A549 (cell line): Measurements from ENCODE around the gene BPIFB3. TPM values are rescaled to one million over a fixed set of nuclear protein-coding genes. Genes with fewer than 3 reads are reported as not detected.

Experiments
- ATAC-seq, 2 experiments: fragments of 200-7000 bp in 1 of 2; fragments of >200 bp in 1 of 2; cut with Nextera tagmentation in 1 of 2; cut with Tn5 transposase in 1 of 2; 3 replicates each; pipeline versions ENCODE4 v1.8.0 to v1.9.1; 2018 to 2020; ENCODE audit warnings: mild to moderate bottlenecking in 1 of 2, moderate library complexity in 1 of 2
- CTCF ChIA-PET: fragments of 300-600 bp; sonication (Branson Sonifier 250); formaldehyde crosslinking; extraction: SDS; loops from one replicate; lab custom pipeline; 2021; ENCODE audit warnings: antibody characterized with exemption, inconsistent platforms; lab: Yijun Ruan, JAX
- POLR2A ChIA-PET: fragments of 350-600 bp; formaldehyde crosslinking; extraction: SDS; loops from one replicate; lab custom pipeline; 2021; ENCODE audit warnings: antibody characterized with exemption, inconsistent platforms; lab: Yijun Ruan, JAX
- DNase-seq, 2 experiments: peaks; one replicate each; pipeline versions ENCODE4 v3.0.0 to v3.0.0-alpha.2; 2011 to 2016; ENCODE audit warnings: low read depth in 1 of 2, low spot score in 1 of 2
- FAIRE-seq: peaks from 2 replicates; lab custom pipeline; 2011; peaks lifted over from hg19 to GRCh38; lab: Jason Lieb, UNC
- H3K27ac ChIP-seq, 2 experiments: fragments of >200 bp; sonication (Bioruptor Twin); formaldehyde crosslinking; 3 replicates each; pipeline ENCODE4 v1.5.1; 2016 to 2017
- H3K4me1 ChIP-seq: fragments of >200 bp; sonication (Bioruptor Twin); formaldehyde crosslinking; 3 replicates; pipeline ENCODE4 v1.6.1; 2016
- H3K4me2 ChIP-seq: fragments of >200 bp; sonication (Bioruptor Twin); formaldehyde crosslinking; 3 replicates; pipeline ENCODE4 v1.6.1; 2016
- H3K4me3 ChIP-seq: fragments of >200 bp; sonication (Bioruptor Twin); formaldehyde crosslinking; 3 replicates; pipeline ENCODE4 v1.5.1; 2016
- H3K9me3 ChIP-seq: fragments of >200 bp; sonication (Bioruptor Twin); formaldehyde crosslinking; 3 replicates; pipeline ENCODE4 v1.6.1; 2016
- CEBPB ChIP-seq, 2 experiments: fragments of >200 bp in 1 of 2; sonication (Bioruptor Twin) in 1 of 2; formaldehyde crosslinking in 1 of 2; IDR thresholded peaks; 2 replicates each; pipeline ENCODE4 v1.6.1; 2012 to 2016
- CHD2 ChIP-seq: fragments of 150-350 bp; IDR thresholded peaks from 2 replicates; pipeline ENCODE4 v1.6.1; 2014; ENCODE audit warnings: low read length; ENCODE audit not compliant: partially characterized antibody
- CHD4 ChIP-seq: fragments of 200-600 bp; sonication (generic); IDR thresholded peaks from 2 replicates; pipeline ENCODE4 v1.6.1; 2016; ENCODE audit warnings: antibody characterized with exemption, mild to moderate bottlenecking, borderline replicate concordance
- EHMT2 ChIP-seq: fragments of 200-600 bp; sonication (generic); IDR thresholded peaks from 2 replicates; pipeline ENCODE4 v1.6.1; 2016; ENCODE audit warnings: antibody characterized with exemption, low read depth, mild to moderate bottlenecking, moderate library complexity
- EP300 ChIP-seq, 2 experiments: fragments of >200 bp; sonication (Bioruptor Twin); formaldehyde crosslinking; IDR thresholded peaks; 2 replicates in 1 of 2; 3 replicates in 1 of 2; pipeline ENCODE4 v1.6.1; 2016 to 2017
- ESRRA ChIP-seq: fragments of 150-350 bp; IDR thresholded peaks from 2 replicates; pipeline ENCODE4 v1.6.1; 2014; ENCODE audit warnings: mild to moderate bottlenecking, low read length, borderline replicate concordance
- GATA3 ChIP-seq: IDR thresholded peaks from 2 replicates; pipeline ENCODE4 v1.6.1; 2012; ENCODE audit warnings: borderline replicate concordance
- HDAC2 ChIP-seq: fragments of 200-600 bp; sonication (generic); IDR thresholded peaks from 2 replicates; pipeline ENCODE4 v1.6.1; 2016
- HOXA7 ChIP-seq: fragments of 250-450 bp; sonication (Bioruptor Pico); IDR thresholded peaks from 2 replicates; pipeline ENCODE4 v1.5.0; 2020; ENCODE audit warnings: mild to moderate bottlenecking, moderate library complexity
- HOXB13 ChIP-seq: fragments of 250-450 bp; sonication (Bioruptor Pico); IDR thresholded peaks from 2 replicates; pipeline ENCODE4 v1.5.0; 2020; ENCODE audit warnings: low read depth, mild to moderate bottlenecking, moderate library complexity
- HOXB5 ChIP-seq: fragments of 250-450 bp; sonication (Bioruptor Pico); IDR thresholded peaks from 2 replicates; pipeline ENCODE4 v1.5.0; 2020; ENCODE audit warnings: mild to moderate bottlenecking, moderate library complexity
- KDM1A ChIP-seq: fragments of 200-600 bp; sonication (generic); IDR thresholded peaks from 2 replicates; pipeline ENCODE4 v1.6.1; 2016; ENCODE audit warnings: low read depth, mild to moderate bottlenecking
- MYC ChIP-seq: IDR thresholded peaks from 2 replicates; pipeline ENCODE4 v1.6.1; 2012; ENCODE audit warnings: mild to moderate bottlenecking, inconsistent platforms, low read length, improper control_type of control experiment, borderline replicate concordance
- NFE2L2 ChIP-seq: fragments of 150-350 bp; conservative IDR thresholded peaks from 2 replicates; pipeline ENCODE4 v1.6.1; 2014; ENCODE audit warnings: low read length
- NR3C1 ChIP-seq: fragments of >200 bp; sonication (Bioruptor Twin); formaldehyde crosslinking; IDR thresholded peaks from 3 replicates; pipeline ENCODE4 v1.6.1; 2017
- POLR2A ChIP-seq: IDR thresholded peaks from 2 replicates; pipeline ENCODE4 v1.6.1; 2012; ENCODE audit warnings: mild to moderate bottlenecking, low read length
- RCOR1 ChIP-seq: fragments of 150-350 bp; IDR thresholded peaks from 2 replicates; pipeline ENCODE4 v1.6.1; 2014; ENCODE audit warnings: antibody characterized with exemption, low read length, low read depth
- ZFP36 ChIP-seq: fragments of 450-650 bp; IDR thresholded peaks from 2 replicates; pipeline ENCODE4 v1.6.1; 2014; ENCODE audit warnings: borderline replicate concordance; ENCODE audit not compliant: partially characterized antibody
- ZNF302 ChIP-seq: fragments of 250-450 bp; sonication (Bioruptor Pico); IDR thresholded peaks from 2 replicates; pipeline ENCODE4 v1.9.0; 2021; ENCODE audit warnings: inconsistent platforms, mild to moderate bottlenecking, moderate library complexity
- WGBS: methylation state at CpG from one replicate; pipeline ENCODE4 v1.1.6; 2017; ENCODE audit errors: missing lambda C conversion rate; 5-methylcytosine and 5-hydroxymethylcytosine counted together
- polyA plus RNA-seq, 4 experiments: library from polyadenylated mRNA; depleted of rRNA in 3 of 4; stranded (reverse); fragments of >200 nt; fragmentation: RNase III in 1 of 4; extraction: RNeasy Plus Mini Kit Qiagen cat#74134 plus additional on column Dnase treatment in 1 of 4; gene quantifications; 2 replicates in 3 of 4; 3 replicates in 1 of 4; pipeline ENCODE4 v1.2.3, GENCODE V29; 2011 to 2017
- TF ChIP-seq, protein P1 (sequence below): IDR thresholded peaks from 2 replicates; pipeline ENCODE4 v1.6.1; 2012
- TF ChIP-seq, protein P2 (sequence below): fragments of >200 bp; sonication (Bioruptor Twin); formaldehyde crosslinking; IDR thresholded peaks from 3 replicates; pipeline ENCODE4 v1.6.1; 2016
- TF ChIP-seq, protein P3 (sequence below): fragments of >200 bp; sonication (Bioruptor Twin); formaldehyde crosslinking; IDR thresholded peaks from 3 replicates; pipeline ENCODE4 v1.5.1; 2016
- TF ChIP-seq, protein P4 (sequence below): fragments of 250-450 bp; sonication (Bioruptor Pico); IDR thresholded peaks from 2 replicates; pipeline ENCODE4 v1.5.0; 2020; ENCODE audit warnings: low read depth, mild to moderate bottlenecking, moderate library complexity
- TF ChIP-seq, protein P5 (sequence below): IDR thresholded peaks from 2 replicates; pipeline ENCODE4 v1.6.1; 2012
- TF ChIP-seq, protein P6 (sequence below): fragments of 450-650 bp; IDR thresholded peaks from 2 replicates; pipeline ENCODE4 v1.6.1; 2014; ENCODE audit warnings: antibody characterized with exemption
- TF ChIP-seq, protein P7 (sequence below): fragments of 150-350 bp; IDR thresholded peaks from 2 replicates; pipeline ENCODE4 v1.6.1; 2014; ENCODE audit warnings: low read depth, mild to moderate bottlenecking, low read length

Gene BPIFB3
- polyA plus RNA-seq, 2 of the 4 experiments (the other 2 are of a cell fraction) = not detected

DNA sequence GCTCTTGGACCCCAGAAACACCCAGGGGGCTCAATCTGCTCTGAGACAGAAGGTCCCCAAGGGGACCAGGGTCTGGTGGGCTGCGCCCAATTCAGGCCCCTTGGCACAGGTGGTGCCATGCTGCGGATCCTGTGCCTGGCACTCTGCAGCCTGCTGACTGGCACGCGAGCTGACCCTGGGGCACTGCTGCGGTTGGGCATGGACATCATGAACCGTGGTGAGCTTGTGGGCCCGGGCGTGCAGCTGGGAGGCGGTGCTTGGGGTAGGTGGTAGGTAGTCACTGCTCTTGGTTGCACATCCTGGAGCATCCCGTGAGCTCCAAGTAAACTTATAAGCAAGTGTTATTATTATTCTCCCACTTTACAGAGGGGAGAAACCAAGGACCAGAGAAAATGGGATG is 22.2 kb upstream of the BPIFB3 start, which contains the start of gene BPIFB6 (continued):
- no peak for TF ChIP-seq ZFP36

DNA sequence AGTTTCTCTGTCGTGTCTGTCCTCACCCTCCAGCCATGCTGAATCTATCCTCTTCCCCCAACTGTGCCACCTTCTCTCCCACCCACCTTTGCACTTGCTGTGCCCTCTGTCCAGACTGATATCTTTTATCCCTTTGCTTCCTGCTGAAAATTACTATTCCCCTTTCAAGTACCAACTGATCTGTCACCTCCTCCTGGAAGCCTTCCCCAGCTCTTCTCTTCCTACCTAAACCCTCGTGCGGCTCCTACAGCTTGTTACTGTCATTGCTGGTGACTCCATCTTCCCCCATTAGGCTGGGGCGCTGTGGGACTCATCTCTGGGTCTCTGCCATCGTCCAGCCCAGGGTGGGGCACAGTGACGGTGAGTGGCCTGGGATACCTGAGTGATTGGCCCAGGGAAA is 21.1 kb upstream of the BPIFB3 start:
- Histone ChIP-seq H3K4me1 (no peaks in the 10 kb centered on the region), H3K4me2 (no peak overlapping the region), H3K9me3 (no peaks in the 10 kb centered on the region), H3K4me3 (no peak overlapping the region), H3K27ac (no peak overlapping the region)
- FAIRE-seq = no peak
- TF ChIP-seq EHMT2 (no peak), CHD2 (no peak), ZNF302 (no peak), POLR2A (no peak), NR3C1 (no peak)
- TF ChIP-seq, protein P1, sequence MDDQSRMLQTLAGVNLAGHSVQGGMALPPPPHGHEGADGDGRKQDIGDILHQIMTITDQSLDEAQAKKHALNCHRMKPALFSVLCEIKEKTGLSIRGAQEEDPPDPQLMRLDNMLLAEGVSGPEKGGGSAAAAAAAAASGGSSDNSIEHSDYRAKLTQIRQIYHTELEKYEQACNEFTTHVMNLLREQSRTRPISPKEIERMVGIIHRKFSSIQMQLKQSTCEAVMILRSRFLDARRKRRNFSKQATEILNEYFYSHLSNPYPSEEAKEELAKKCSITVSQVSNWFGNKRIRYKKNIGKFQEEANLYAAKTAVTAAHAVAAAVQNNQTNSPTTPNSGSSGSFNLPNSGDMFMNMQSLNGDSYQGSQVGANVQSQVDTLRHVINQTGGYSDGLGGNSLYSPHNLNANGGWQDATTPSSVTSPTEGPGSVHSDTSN = no peak
- TF ChIP-seq, protein P2, sequence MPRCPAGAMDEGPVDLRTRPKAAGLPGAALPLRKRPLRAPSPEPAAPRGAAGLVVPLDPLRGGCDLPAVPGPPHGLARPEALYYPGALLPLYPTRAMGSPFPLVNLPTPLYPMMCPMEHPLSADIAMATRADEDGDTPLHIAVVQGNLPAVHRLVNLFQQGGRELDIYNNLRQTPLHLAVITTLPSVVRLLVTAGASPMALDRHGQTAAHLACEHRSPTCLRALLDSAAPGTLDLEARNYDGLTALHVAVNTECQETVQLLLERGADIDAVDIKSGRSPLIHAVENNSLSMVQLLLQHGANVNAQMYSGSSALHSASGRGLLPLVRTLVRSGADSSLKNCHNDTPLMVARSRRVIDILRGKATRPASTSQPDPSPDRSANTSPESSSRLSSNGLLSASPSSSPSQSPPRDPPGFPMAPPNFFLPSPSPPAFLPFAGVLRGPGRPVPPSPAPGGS = no peak
- TF ChIP-seq, protein P3, sequence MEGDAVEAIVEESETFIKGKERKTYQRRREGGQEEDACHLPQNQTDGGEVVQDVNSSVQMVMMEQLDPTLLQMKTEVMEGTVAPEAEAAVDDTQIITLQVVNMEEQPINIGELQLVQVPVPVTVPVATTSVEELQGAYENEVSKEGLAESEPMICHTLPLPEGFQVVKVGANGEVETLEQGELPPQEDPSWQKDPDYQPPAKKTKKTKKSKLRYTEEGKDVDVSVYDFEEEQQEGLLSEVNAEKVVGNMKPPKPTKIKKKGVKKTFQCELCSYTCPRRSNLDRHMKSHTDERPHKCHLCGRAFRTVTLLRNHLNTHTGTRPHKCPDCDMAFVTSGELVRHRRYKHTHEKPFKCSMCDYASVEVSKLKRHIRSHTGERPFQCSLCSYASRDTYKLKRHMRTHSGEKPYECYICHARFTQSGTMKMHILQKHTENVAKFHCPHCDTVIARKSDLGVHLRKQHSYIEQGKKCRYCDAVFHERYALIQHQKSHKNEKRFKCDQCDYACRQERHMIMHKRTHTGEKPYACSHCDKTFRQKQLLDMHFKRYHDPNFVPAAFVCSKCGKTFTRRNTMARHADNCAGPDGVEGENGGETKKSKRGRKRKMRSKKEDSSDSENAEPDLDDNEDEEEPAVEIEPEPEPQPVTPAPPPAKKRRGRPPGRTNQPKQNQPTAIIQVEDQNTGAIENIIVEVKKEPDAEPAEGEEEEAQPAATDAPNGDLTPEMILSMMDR = no peak
- ChIA-PET POLR2A (no interaction called here), CTCF (interaction anchor here (0.7 kb wide), 1 partner anchor 10 kb away, joined by 3 read pairs; no protein-coding TSS in a partner anchor)
- 21% methylated on average over 6 of the region's 6 CpGs for WGBS
- no peak for ATAC-seq
- no peak for DNase-seq

DNA sequence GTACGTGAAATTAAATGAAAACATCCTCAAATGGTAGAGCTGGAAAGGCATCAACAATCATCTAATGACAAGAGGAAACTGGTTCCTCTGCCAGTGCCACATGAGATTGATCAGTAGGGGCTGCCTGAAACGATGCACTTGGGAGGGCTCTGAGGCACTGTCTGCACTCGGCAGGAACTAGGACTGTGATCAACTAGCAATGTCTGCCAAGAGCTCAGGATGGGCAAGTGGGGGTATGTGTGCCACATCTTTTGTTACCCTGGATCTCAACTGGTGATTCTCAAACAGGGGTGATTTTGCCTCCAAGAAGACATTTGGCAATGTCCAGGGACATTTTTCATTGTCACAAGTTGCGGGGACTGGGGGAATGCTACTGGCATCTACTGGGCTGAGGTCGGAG is 20.3 kb upstream of the BPIFB3 start:
- TF ChIP-seq POLR2A = no peak
- no peak for TF ChIP-seq HOXA7
- TF ChIP-seq HOXB13 (CRISPR knock-in tag) = no peak
- TF ChIP-seq RCOR1 = no peak
- no peak for TF ChIP-seq KDM1A
- no peak for TF ChIP-seq MYC
- TF ChIP-seq, protein P4, sequence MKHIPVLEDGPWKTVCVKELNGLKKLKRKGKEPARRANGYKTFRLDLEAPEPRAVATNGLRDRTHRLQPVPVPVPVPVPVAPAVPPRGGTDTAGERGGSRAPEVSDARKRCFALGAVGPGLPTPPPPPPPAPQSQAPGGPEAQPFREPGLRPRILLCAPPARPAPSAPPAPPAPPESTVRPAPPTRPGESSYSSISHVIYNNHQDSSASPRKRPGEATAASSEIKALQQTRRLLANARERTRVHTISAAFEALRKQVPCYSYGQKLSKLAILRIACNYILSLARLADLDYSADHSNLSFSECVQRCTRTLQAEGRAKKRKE (CRISPR knock-in tag) = no peak
- TF ChIP-seq HDAC2 = no peak
- ChIA-PET CTCF (no interaction called here), POLR2A (no interaction called here)
- Histone ChIP-seq H3K9me3 (no peaks in the 10 kb centered on the region), H3K4me2 (no peak overlapping the region), H3K4me3 (no peak overlapping the region), H3K27ac (no peak overlapping the region), H3K4me1 (no peaks in the 10 kb centered on the region)
- DNase-seq (no peak), ATAC-seq (no peak), FAIRE-seq (no peak)
- 11% methylated on average over 5 of the region's 5 CpGs for WGBS

DNA sequence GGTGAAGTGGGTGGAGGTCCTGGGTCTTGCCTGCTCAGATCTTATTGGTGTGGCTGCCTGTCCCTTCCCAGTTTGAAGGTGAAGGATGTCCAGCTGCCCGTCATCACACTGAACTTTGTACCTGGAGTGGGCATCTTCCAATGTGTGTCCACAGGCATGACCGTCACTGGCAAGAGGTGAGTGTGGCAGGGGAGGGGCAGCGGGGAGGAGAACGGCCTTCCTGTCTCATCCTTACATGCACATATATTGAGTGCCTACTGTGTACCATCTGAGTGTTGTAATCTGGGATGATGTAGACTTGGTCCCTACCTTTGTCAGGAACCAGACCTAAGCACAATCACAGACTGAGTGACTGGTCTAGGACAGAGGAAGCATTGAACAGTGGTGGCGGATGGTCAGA is 19.6 kb upstream of the BPIFB3 start:
- FAIRE-seq (no peak), DNase-seq (no peak), ATAC-seq (no peak)
- Histone ChIP-seq H3K4me1 (no peaks in the 10 kb centered on the region), H3K4me3 (no peak overlapping the region), H3K9me3 (no peaks in the 10 kb centered on the region), H3K4me2 (no peak overlapping the region), H3K27ac (no peak overlapping the region)
- WGBS = 38% methylated on average over 3 of the region's 5 CpGs
- ChIA-PET POLR2A (no interaction called here), CTCF (no interaction called here)
- TF ChIP-seq HDAC2 (no peak), NFE2L2 (no peak), CEBPB (IDR thresholded peaks at IDR 0.05) (no peak), CHD4 (no peak), EP300 (IDR thresholded peaks at IDR 0.05) (no peak), GATA3 (no peak), HOXB5 (CRISPR knock-in tag) (no peak), ESRRA (no peak)
- TF ChIP-seq, protein P5, sequence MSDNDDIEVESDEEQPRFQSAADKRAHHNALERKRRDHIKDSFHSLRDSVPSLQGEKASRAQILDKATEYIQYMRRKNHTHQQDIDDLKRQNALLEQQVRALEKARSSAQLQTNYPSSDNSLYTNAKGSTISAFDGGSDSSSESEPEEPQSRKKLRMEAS = no peak
- TF ChIP-seq, protein P6, sequence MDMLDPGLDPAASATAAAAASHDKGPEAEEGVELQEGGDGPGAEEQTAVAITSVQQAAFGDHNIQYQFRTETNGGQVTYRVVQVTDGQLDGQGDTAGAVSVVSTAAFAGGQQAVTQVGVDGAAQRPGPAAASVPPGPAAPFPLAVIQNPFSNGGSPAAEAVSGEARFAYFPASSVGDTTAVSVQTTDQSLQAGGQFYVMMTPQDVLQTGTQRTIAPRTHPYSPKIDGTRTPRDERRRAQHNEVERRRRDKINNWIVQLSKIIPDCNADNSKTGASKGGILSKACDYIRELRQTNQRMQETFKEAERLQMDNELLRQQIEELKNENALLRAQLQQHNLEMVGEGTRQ = no peak
- TF ChIP-seq, protein P4 (CRISPR knock-in tag) = no peak
- TF ChIP-seq, protein P7, sequence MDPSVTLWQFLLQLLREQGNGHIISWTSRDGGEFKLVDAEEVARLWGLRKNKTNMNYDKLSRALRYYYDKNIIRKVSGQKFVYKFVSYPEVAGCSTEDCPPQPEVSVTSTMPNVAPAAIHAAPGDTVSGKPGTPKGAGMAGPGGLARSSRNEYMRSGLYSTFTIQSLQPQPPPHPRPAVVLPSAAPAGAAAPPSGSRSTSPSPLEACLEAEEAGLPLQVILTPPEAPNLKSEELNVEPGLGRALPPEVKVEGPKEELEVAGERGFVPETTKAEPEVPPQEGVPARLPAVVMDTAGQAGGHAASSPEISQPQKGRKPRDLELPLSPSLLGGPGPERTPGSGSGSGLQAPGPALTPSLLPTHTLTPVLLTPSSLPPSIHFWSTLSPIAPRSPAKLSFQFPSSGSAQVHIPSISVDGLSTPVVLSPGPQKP = no peak
